SJCRH30 (cell line): ENCODE data around the gene POLR2J. TPM values are rescaled to one million over a fixed set of nuclear protein-coding genes. Genes with fewer than 3 reads are reported as not detected.
A peak's percentile ranks its signal among the peaks of the same experiment; 100 is the strongest.
"Not testable (repeated sequence)": the region's sequence is repeated elsewhere in the genome, so short reads cannot be mapped to it uniquely, and the experiment has no call there.

Experiments used
- DNase-seq, 2 experiments: peaks; one replicate each; pipeline ENCODE4 v3.0.0-alpha.2; 2015 to 2020
- H3K27ac ChIP-seq: fragments of 250-450 bp; sonication (Bioruptor Pico); 2 replicates; pipeline ENCODE4 v1.5.1; 2020; ENCODE audit warnings: mild to moderate bottlenecking, moderate library complexity
- H3K27me3 ChIP-seq: fragments of 250-450 bp; sonication (Bioruptor Pico); 2 replicates; pipeline ENCODE4 v1.5.1; 2020; ENCODE audit warnings: mild to moderate bottlenecking, moderate library complexity
- H3K36me3 ChIP-seq: fragments of 250-450 bp; sonication (Bioruptor Pico); 2 replicates; pipeline ENCODE4 v1.5.1; 2020; ENCODE audit warnings: mild to moderate bottlenecking, moderate library complexity
- H3K4me1 ChIP-seq: fragments of 250-450 bp; sonication (Bioruptor Pico); 2 replicates; pipeline ENCODE4 v1.5.1; 2020; ENCODE audit warnings: mild to moderate bottlenecking, moderate library complexity
- H3K4me3 ChIP-seq: fragments of 250-450 bp; sonication (Bioruptor Pico); 2 replicates; pipeline ENCODE4 v1.5.1; 2020; ENCODE audit warnings: mild to moderate bottlenecking, moderate library complexity
- H3K9me3 ChIP-seq: fragments of 250-450 bp; sonication (Bioruptor Pico); replicated peaks from 2 replicates; pipeline ENCODE4 v1.5.1; 2020; ENCODE audit warnings: mild to moderate bottlenecking, moderate library complexity
- total RNA-seq: library from RNA; depleted of rRNA; stranded (reverse); fragments of >200 nt; shearing (Covaris generic); gene quantifications from 2 replicates; pipeline ENCODE4 v1.2.3, GENCODE V29; 2014

POLR2J gene
- total RNA-seq, 1 experiment from 2014 or later: 70.1 TPM

- H3K27ac ChIP-seq, H3K4me3 ChIP-seq, DNase-seq, H3K27me3 ChIP-seq, H3K9me3 ChIP-seq: not testable (repeated sequence)
- peaks cover 11% of the 10 kb centered on the region for H3K4me1 ChIP-seq
- peaks cover 26% of the 10 kb centered on the region for H3K36me3 ChIP-seq
These were observed 4.6 kb downstream of the POLR2J start for GRCh38 chr7:102474116-102474515.

- Histone ChIP-seq H3K27me3 (no peaks in the 10 kb centered on the region), H3K36me3 (peaks cover 26% of the 10 kb centered on the region), H3K4me1 (peaks cover 11% of the 10 kb centered on the region), H3K27ac (no peak overlapping the region), H3K4me3 (no peak overlapping the region), H3K9me3 (no peaks in the 10 kb centered on the region)
- DNase-seq: peak; percentile 32 to 36
These were observed 5.3 kb downstream of the POLR2J start for GRCh38 chr7:102473271-102473991.

- DNase-seq: no peak
- H3K36me3 ChIP-seq: peaks cover 26% of the 10 kb centered on the region
These were observed 6.3 kb downstream of the POLR2J start for GRCh38 chr7:102472126-102473041.

GRCh38 chr7:102471791-102472125 lies 7.0 kb downstream of the POLR2J start:
- DNase-seq: no peak
- Histone ChIP-seq H3K9me3 (no peaks in the 10 kb centered on the region), H3K27me3 (no peaks in the 10 kb centered on the region), H3K4me3 (no peak overlapping the region), H3K36me3 (peaks cover 26% of the 10 kb centered on the region), H3K27ac (no peak overlapping the region), H3K4me1 (peaks cover 11% of the 10 kb centered on the region)

More at GRCh38 chr7:102472126-102473041, 6.3 kb downstream of the POLR2J start:
- Histone ChIP-seq H3K27ac (no peak overlapping the region), H3K4me1 (peaks cover 11% of the 10 kb centered on the region), H3K9me3 (no peaks in the 10 kb centered on the region), H3K4me3 (no peak overlapping the region), H3K27me3 (no peaks in the 10 kb centered on the region)

GRCh38 chr7:102469972-102470825 lies 8.5 kb downstream of the POLR2J start:
- Histone ChIP-seq H3K27me3 (no peaks in the 10 kb centered on the region), H3K9me3 (no peaks in the 10 kb centered on the region), H3K36me3 (peaks cover 26% of the 10 kb centered on the region), H3K4me3 (no peak overlapping the region), H3K4me1 (peaks cover 15% of the 10 kb centered on the region), H3K27ac (no peak overlapping the region)
- no peak for DNase-seq

- peaks cover 26% of the 10 kb centered on the region for H3K36me3 ChIP-seq
- no peaks in the 10 kb centered on the region for H3K27me3 ChIP-seq
- no peak for DNase-seq
- no peak overlapping the region for H3K4me3 ChIP-seq
- H3K4me1 ChIP-seq: peaks cover 15% of the 10 kb centered on the region
- H3K9me3 ChIP-seq: no peaks in the 10 kb centered on the region
- no peak overlapping the region for H3K27ac ChIP-seq
These were observed 9.3 kb downstream of the POLR2J start for GRCh38 chr7:102469351-102469971.

- no peak for DNase-seq
- peaks cover 25% of the 10 kb centered on the region for H3K36me3 ChIP-seq
- no peaks in the 10 kb centered on the region for H3K27me3 ChIP-seq
- peaks cover 14% of the 10 kb centered on the region for H3K4me1 ChIP-seq
- no peak overlapping the region for H3K4me3 ChIP-seq
- H3K27ac ChIP-seq: no peak overlapping the region
- H3K9me3 ChIP-seq: no peaks in the 10 kb centered on the region
These were observed 10.0 kb downstream of the POLR2J start for GRCh38 chr7:102468478-102469350.

- DNase-seq: no peak
- H3K4me3 ChIP-seq: no peak overlapping the region
- peaks cover 16% of the 10 kb centered on the region for H3K36me3 ChIP-seq
- peaks cover 5% of the 10 kb centered on the region; the same call in 1 of the 2 replicates for H3K4me1 ChIP-seq
- no peaks in the 10 kb centered on the region for H3K27me3 ChIP-seq
- no peak overlapping the region for H3K27ac ChIP-seq
- H3K9me3 ChIP-seq: no peaks in the 10 kb centered on the region
These were observed 10.9 kb downstream of the POLR2J start for GRCh38 chr7:102467581-102468477.

GRCh38 chr7:102466097-102466496 lies 12.6 kb downstream of the POLR2J start:
- Histone ChIP-seq H3K9me3 (no peaks in the 10 kb centered on the region), H3K27ac (no peak overlapping the region), H3K4me1 (peaks cover 3% of the 10 kb centered on the region; the same call in 1 of the 2 replicates), H3K36me3 (peaks cover 6% of the 10 kb centered on the region), H3K27me3 (no peaks in the 10 kb centered on the region), H3K4me3 (no peak overlapping the region; the same call in 1 of the 2 replicates)
- no peak for DNase-seq

- Histone ChIP-seq H3K9me3 (no peaks in the 10 kb centered on the region), H3K27me3 (no peaks in the 10 kb centered on the region), H3K4me3 (peak within 1 kb of the TSS; percentile 93), H3K27ac (peak within 1 kb of the TSS; percentile 46), H3K4me1 (peaks cover 3% of the 10 kb centered on the region; the same call in 1 of the 2 replicates), H3K36me3 (no peaks in the 10 kb centered on the region)
- peak; percentile 96 for DNase-seq
These were observed 14.0 kb downstream of the POLR2J start, which contains the start of the genes ALKBH4 and LRWD1 for GRCh38 chr7:102464577-102465280. Gene ALKBH4, minus strand, starts transcription at chr7:102464863. Its CDS starts 27 bp downstream, at chr7:102464836. Gene LRWD1, plus strand, starts transcription at chr7:102464984. Its CDS starts 97 bp downstream, at chr7:102465081.

- H3K36me3 ChIP-seq: no peaks in the 10 kb centered on the region
- peak overlapping the region; percentile 46 for H3K27ac ChIP-seq
- H3K9me3 ChIP-seq: no peaks in the 10 kb centered on the region
- DNase-seq: no peak
- no peaks in the 10 kb centered on the region for H3K27me3 ChIP-seq
- peaks cover 3% of the 10 kb centered on the region; the same call in 1 of the 2 replicates for H3K4me1 ChIP-seq
- H3K4me3 ChIP-seq: peak overlapping the region; percentile 93
These were observed 14.7 kb downstream of the POLR2J start for GRCh38 chr7:102463841-102464576.
